Suprapubic skin (tissue), 3 donors: Measurements from ENCODE around the gene MCF2L.

Source experiments
- CTCF ChIP-seq, 2 donors: fragments of 200-600 bp in 1 of 2; fragments of 450-650 bp in 1 of 2; sonication (generic) in 1 of 2; IDR thresholded peaks; one replicate each; pipeline ENCODE4 v1.5.1; 2016 to 2019; ENCODE audit warnings: antibody characterized with exemption in 2 of 2, mild to moderate bottlenecking in 1 of 2, moderate library complexity in 1 of 2
- POLR2A ChIP-seq, 2 donors: fragments of 450-650 bp; IDR thresholded peaks; one replicate each; pipeline ENCODE4 v1.6.1; 2017; ENCODE audit warnings: antibody characterized with exemption in 2 of 2, mild to moderate bottlenecking in 2 of 2, moderate library complexity in 2 of 2

DNA sequence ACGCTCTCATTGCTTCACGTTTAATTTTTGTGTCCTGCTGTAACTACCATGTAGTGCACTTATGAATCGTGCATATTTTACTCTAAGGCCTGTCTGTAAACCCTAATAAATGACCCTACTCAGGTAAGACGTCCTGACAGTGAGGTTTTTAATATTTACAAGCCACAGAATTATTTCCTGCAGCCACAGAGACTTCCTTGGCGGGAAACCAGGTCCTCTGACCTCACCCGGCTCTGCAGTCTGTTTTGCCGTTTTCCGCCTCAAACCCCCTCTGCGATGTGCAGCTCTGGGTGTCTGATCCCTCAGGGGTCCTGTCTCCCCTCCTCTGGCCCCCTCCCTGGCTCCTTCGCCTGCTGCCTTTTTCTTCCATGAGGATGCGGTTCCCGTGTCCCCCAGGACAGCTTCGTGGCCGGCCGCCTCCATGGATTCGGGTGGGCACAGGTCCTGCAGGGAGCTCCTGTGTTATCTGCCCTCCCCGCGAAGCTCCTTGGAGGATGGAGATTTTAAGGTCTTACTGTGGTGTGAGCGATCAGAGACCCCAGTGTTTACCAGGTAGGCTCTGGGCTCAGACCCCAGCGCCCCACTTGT lies 66.3 kb downstream of the MCF2L start:
- TF ChIP-seq POLR2A (IDR thresholded peaks at IDR 0.05) (no peak), CTCF (IDR thresholded peaks at IDR 0.05) (no peak)
